IMR-90 (cell line): ENCODE data around the gene PHOX2A.

ENCODE experiments used
- CHD1 ChIP-seq: IDR thresholded peaks from 2 replicates; pipeline ENCODE4 v1.6.1; 2012; ENCODE audit warnings: low read depth, low read length, improper control_type of control experiment
- FOS ChIP-seq: fragments of 150-350 bp; IDR thresholded peaks from 2 replicates; pipeline ENCODE4 v1.6.1; 2016; ENCODE audit warnings: low read depth, low read length
- POLR2A ChIP-seq: IDR thresholded peaks from 2 replicates; pipeline ENCODE4 v1.6.1; 2012; ENCODE audit warnings: mild to moderate bottlenecking, low read depth, low read length
- RAD21 ChIP-seq: IDR thresholded peaks from 2 replicates; pipeline ENCODE4 v1.6.1; 2012; ENCODE audit warnings: low read length, improper control_type of control experiment
- RFX5 ChIP-seq: IDR thresholded peaks from 2 replicates; pipeline ENCODE4 v1.8.0; 2012; ENCODE audit warnings: low read depth, mild to moderate bottlenecking, low read length, moderate library complexity
- TF ChIP-seq, protein P1 (sequence below): conservative IDR thresholded peaks from 2 replicates; pipeline ENCODE4 v1.5.1; 2012; ENCODE audit warnings: mild to moderate bottlenecking, low read depth, low read length, improper control_type of control experiment
- TF ChIP-seq, protein P2 (sequence below): fragments of 150-350 bp; IDR thresholded peaks from 2 replicates; pipeline ENCODE4 v1.6.1; 2017; ENCODE audit warnings: mild to moderate bottlenecking, antibody characterized with exemption, low read length, low read depth

DNA sequence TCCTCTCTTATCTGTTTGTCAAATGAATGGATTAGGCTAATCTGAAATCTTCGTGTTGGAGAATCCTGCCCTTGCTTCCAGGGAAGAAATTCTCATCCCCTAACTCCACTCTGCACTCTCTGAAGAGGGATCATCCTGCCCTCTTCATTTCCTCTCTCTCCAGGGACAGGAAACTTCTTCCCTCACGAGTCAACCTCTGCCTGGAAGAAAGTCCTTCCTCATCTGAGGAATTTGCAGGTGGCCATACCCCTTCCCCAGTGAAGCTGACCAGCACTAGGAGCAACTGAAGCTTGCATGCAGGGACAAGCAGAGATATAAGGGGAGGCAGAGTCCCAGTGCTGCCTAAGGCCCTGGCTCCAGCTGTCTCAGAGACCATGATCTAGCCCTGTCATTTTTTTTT, 3.6 kb upstream of the PHOX2A start:
- TF ChIP-seq, protein P1, sequence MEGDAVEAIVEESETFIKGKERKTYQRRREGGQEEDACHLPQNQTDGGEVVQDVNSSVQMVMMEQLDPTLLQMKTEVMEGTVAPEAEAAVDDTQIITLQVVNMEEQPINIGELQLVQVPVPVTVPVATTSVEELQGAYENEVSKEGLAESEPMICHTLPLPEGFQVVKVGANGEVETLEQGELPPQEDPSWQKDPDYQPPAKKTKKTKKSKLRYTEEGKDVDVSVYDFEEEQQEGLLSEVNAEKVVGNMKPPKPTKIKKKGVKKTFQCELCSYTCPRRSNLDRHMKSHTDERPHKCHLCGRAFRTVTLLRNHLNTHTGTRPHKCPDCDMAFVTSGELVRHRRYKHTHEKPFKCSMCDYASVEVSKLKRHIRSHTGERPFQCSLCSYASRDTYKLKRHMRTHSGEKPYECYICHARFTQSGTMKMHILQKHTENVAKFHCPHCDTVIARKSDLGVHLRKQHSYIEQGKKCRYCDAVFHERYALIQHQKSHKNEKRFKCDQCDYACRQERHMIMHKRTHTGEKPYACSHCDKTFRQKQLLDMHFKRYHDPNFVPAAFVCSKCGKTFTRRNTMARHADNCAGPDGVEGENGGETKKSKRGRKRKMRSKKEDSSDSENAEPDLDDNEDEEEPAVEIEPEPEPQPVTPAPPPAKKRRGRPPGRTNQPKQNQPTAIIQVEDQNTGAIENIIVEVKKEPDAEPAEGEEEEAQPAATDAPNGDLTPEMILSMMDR, result no peak
- TF ChIP-seq RAD21 (no peak), POLR2A (no peak), RFX5 (no peak), CHD1 (no peak), FOS (no peak)
- TF ChIP-seq, protein P2, sequence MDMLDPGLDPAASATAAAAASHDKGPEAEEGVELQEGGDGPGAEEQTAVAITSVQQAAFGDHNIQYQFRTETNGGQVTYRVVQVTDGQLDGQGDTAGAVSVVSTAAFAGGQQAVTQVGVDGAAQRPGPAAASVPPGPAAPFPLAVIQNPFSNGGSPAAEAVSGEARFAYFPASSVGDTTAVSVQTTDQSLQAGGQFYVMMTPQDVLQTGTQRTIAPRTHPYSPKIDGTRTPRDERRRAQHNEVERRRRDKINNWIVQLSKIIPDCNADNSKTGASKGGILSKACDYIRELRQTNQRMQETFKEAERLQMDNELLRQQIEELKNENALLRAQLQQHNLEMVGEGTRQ, result no peak
